GM12891 (cell line): ENCODE data around the gene TENM4.

ENCODE experiments used
- POLR2A ChIP-seq: IDR thresholded peaks from 2 replicates; pipeline ENCODE4 v1.6.1; 2011; ENCODE audit warnings: low read depth, low read length, control low read depth
- POLR2AphosphoS5 ChIP-seq: IDR thresholded peaks from 2 replicates; pipeline ENCODE4 v1.6.1; 2011; ENCODE audit warnings: low read depth, low read length, control low read depth
- SPI1 ChIP-seq: IDR thresholded peaks from 2 replicates; pipeline ENCODE4 v1.6.1; 2011; ENCODE audit warnings: low read depth, low read length, control low read depth

GRCh38 chr11:78914503-78914902, 526.3 kb downstream of the TENM4 start:
- no peak for TF ChIP-seq POLR2A
- TF ChIP-seq POLR2AphosphoS5 = no peak
- TF ChIP-seq SPI1 = no peak
